Stomach smooth muscle (tissue), 2 donors: ENCODE results near the gene TAF6L.
"Not testable (repeated sequence)": the region's sequence is repeated elsewhere in the genome, so short reads cannot be mapped to it uniquely, and the experiment has no call there.

Experiments
- H3K27ac ChIP-seq: one replicate; pipeline ENCODE4 v1.7.0; 2013; ENCODE audit warnings: mild to moderate bottlenecking, low read length, inconsistent platforms
- H3K27me3 ChIP-seq, 2 donors: one replicate each; pipeline ENCODE4 v1.7.0; 2013; ENCODE audit warnings: low read length in 2 of 2; ENCODE audit not compliant: insufficient read depth in 2 of 2, control insufficient read depth in 1 of 2
- H3K36me3 ChIP-seq, 2 donors: one replicate each; pipeline ENCODE4 v1.7.0; 2013; ENCODE audit warnings: low read length in 2 of 2; ENCODE audit not compliant: control insufficient read depth in 2 of 2, insufficient read depth in 2 of 2
- H3K4me1 ChIP-seq: one replicate; pipeline ENCODE4 v1.7.0; 2013; ENCODE audit warnings: low read length; ENCODE audit not compliant: control insufficient read depth, insufficient read depth
- H3K4me3 ChIP-seq, 2 donors: one replicate each; pipeline ENCODE4 v1.7.0; 2013; ENCODE audit warnings: low read length in 2 of 2
- H3K9ac ChIP-seq, 2 donors: one replicate each; pipeline ENCODE4 v1.7.0; 2013; ENCODE audit warnings: low read length in 2 of 2, mild to moderate bottlenecking in 1 of 2
- H3K9me3 ChIP-seq, 2 donors: one replicate each; pipeline ENCODE4 v1.7.0; 2013; ENCODE audit warnings: low read length in 2 of 2; ENCODE audit not compliant: control insufficient read depth in 2 of 2
- donor health status: healthy.
- donor health status: Pancreatic carcinoma.

TAF6L gene

GRCh38 chr11:62771144-62772021 is at the start of gene TAF6L:
Gene TAF6L (plus strand): TSS chr11:62771396. CDS start chr11:62775784, 4,388 bp downstream.
- H3K9me3 ChIP-seq = no peaks in the 10 kb centered on the region
- H3K27ac ChIP-seq = peak within 1 kb of the TSS; percentile 88
- no peaks in the 10 kb centered on the region for H3K27me3 ChIP-seq
- peak within 1 kb of the TSS; percentile 85 to 93 for H3K4me3 ChIP-seq
- H3K9ac ChIP-seq = peak within 1 kb of the TSS; percentile 67 to 80
- peaks cover 12 to 13% of the 10 kb centered on the region in 2 donors for H3K36me3 ChIP-seq
- H3K4me1 ChIP-seq = peaks cover 27% of the 10 kb centered on the region

- Histone ChIP-seq H3K27me3 (no peaks in the 10 kb centered on the region), H3K36me3 (peaks cover 57 to 59% of the 10 kb centered on the region in 2 donors), H3K9ac (no peak overlapping the region), H3K27ac (no peak overlapping the region), H3K9me3 (no peaks in the 10 kb centered on the region), H3K4me1 (peaks cover 18% of the 10 kb centered on the region), H3K4me3 (no peak overlapping the region)
These were observed 49.2 kb upstream of the TAF6L start for GRCh38 chr11:62721994-62722393.

GRCh38 chr11:62724171-62724570 is 47.0 kb upstream of the TAF6L start:
- peaks cover 32% of the 10 kb centered on the region for H3K4me1 ChIP-seq
- H3K27ac ChIP-seq = no peak overlapping the region
- no peaks in the 10 kb centered on the region for H3K9me3 ChIP-seq
- no peaks in the 10 kb centered on the region for H3K27me3 ChIP-seq
- peaks cover 40 to 44% of the 10 kb centered on the region in 2 donors for H3K36me3 ChIP-seq
- H3K4me3 ChIP-seq = peak overlapping the region; percentile 15 to 99
- peak overlapping the region; percentile 52 to 88 for H3K9ac ChIP-seq

GRCh38 chr11:62725646-62726045 is 45.5 kb upstream of the TAF6L start:
- Histone ChIP-seq H3K4me1 (peaks cover 41% of the 10 kb centered on the region), H3K27me3 (no peaks in the 10 kb centered on the region), H3K9ac (peak overlapping the region; percentile 88 to 94), H3K36me3 (peaks cover 27 to 33% of the 10 kb centered on the region in 2 donors), H3K4me3 (peak overlapping the region; percentile 99), H3K9me3 (no peaks in the 10 kb centered on the region), H3K27ac (peak overlapping the region; percentile 97)

GRCh38 chr11:62726156-62726914 is 44.9 kb upstream of the TAF6L start:
- H3K27ac ChIP-seq = peak overlapping the region; percentile 97
- H3K36me3 ChIP-seq = peaks cover 25 to 27% of the 10 kb centered on the region in 2 donors
- peaks cover 41% of the 10 kb centered on the region for H3K4me1 ChIP-seq
- H3K9me3 ChIP-seq = no peaks in the 10 kb centered on the region
- H3K4me3 ChIP-seq = peak overlapping the region; percentile 99
- peak overlapping the region; percentile 88 to 94 for H3K9ac ChIP-seq
- no peaks in the 10 kb centered on the region for H3K27me3 ChIP-seq

GRCh38 chr11:62726915-62727164 is 44.4 kb upstream of the TAF6L start:
- Histone ChIP-seq H3K4me1 (peaks cover 40% of the 10 kb centered on the region), H3K4me3 (peak overlapping the region; percentile 99), H3K27ac (peak overlapping the region; percentile 97), H3K9ac (peak overlapping the region; percentile 88 to 94), H3K27me3 (no peaks in the 10 kb centered on the region), H3K36me3 (peaks cover 20 to 22% of the 10 kb centered on the region in 2 donors), H3K9me3 (no peaks in the 10 kb centered on the region)

GRCh38 chr11:62727165-62727871 is 43.9 kb upstream of the TAF6L start, which contains the start of gene HNRNPUL2:
Gene HNRNPUL2 (minus strand): TSS chr11:62727457. CDS start chr11:62727156, 301 bp downstream.
- Histone ChIP-seq H3K9ac (peak within 1 kb of the TSS; percentile 88 to 94), H3K27me3 (no peaks in the 10 kb centered on the region), H3K36me3 (peaks cover 15 to 17% of the 10 kb centered on the region in 2 donors), H3K9me3 (no peaks in the 10 kb centered on the region), H3K4me1 (peaks cover 37% of the 10 kb centered on the region), H3K4me3 (peak within 1 kb of the TSS; percentile 99), H3K27ac (peak within 1 kb of the TSS; percentile 97)

- Histone ChIP-seq H3K27ac (peak overlapping the region; percentile 97), H3K9ac (peak overlapping the region; percentile 88 to 93), H3K4me3 (peak overlapping the region; percentile 99), H3K4me1 (peaks cover 37% of the 10 kb centered on the region), H3K27me3 (no peaks in the 10 kb centered on the region), H3K9me3 (no peaks in the 10 kb centered on the region), H3K36me3 (peaks cover 10 to 13% of the 10 kb centered on the region in 2 donors)
These were observed 43.4 kb upstream of the TAF6L start for GRCh38 chr11:62727872-62728170.

- Histone ChIP-seq H3K27ac (peak within 1 kb of the TSS; percentile 97), H3K4me1 (peaks cover 37% of the 10 kb centered on the region), H3K4me3 (peak within 1 kb of the TSS; percentile 99), H3K36me3 (peaks cover 7 to 12% of the 10 kb centered on the region in 2 donors), H3K9me3 (no peaks in the 10 kb centered on the region), H3K9ac (peak within 1 kb of the TSS; percentile 88 to 93), H3K27me3 (no peaks in the 10 kb centered on the region)
These were observed 42.8 kb upstream of the TAF6L start, which contains the start of gene TTC9C for GRCh38 chr11:62728171-62728988. Gene TTC9C (plus strand): TSS chr11:62728486. CDS start chr11:62728849, 363 bp downstream.

- not testable (repeated sequence) for H3K9me3 ChIP-seq, H3K9ac ChIP-seq, H3K27ac ChIP-seq, H3K36me3 ChIP-seq, H3K27me3 ChIP-seq
- Histone ChIP-seq H3K4me3 (peak overlapping the region; percentile 1 to 99), H3K4me1 (peaks cover 31% of the 10 kb centered on the region)
These were observed 41.1 kb upstream of the TAF6L start for GRCh38 chr11:62730076-62730475.
